ENCODE measurements around the gene KRTAP20-1. TPM values are rescaled to one million over a fixed set of nuclear protein-coding genes. Genes with fewer than 3 reads are reported as not detected.

Gene KRTAP20-1
- total RNA-seq, 1 donor from 2014 or later, result not detected

- no peaks in the 10 kb centered on the region for H3K27me3 Mint-ChIP-seq
- H3K4me3 Mint-ChIP-seq, result no peak within 1 kb of the TSS
- H3K27ac Mint-ChIP-seq, result no peak within 1 kb of the TSS
- H3K9me3 Mint-ChIP-seq, result no peaks in the 10 kb centered on the region
- no peaks in the 10 kb centered on the region for H3K4me1 Mint-ChIP-seq (ENCODE audit: unreplicated experiment)
- no peak for TF ChIP-seq CTCF (conservative IDR thresholded peaks at IDR 0.05)
- no peak for DNase-seq (ENCODE audit: extremely low spot score, unreplicated experiment)
- no peaks in the 10 kb centered on the region for H3K36me3 Mint-ChIP-seq
Observed at GRCh38 chr21:30590297-30590696, 25.9 kb upstream of the KRTAP20-1 start, which contains the start of gene KRTAP22-2. Gene KRTAP22-2 (minus strand): TSS chr21:30590397.

- no peak for TF ChIP-seq CTCF (conservative IDR thresholded peaks at IDR 0.05)
- DNase-seq (ENCODE audit: extremely low spot score, unreplicated experiment), result no peak
- Mint-ChIP-seq H3K4me3 (no peak within 1 kb of the TSS), H3K27me3 (no peaks in the 10 kb centered on the region), H3K27ac (no peak within 1 kb of the TSS), H3K4me1 (ENCODE audit: unreplicated experiment) (no peaks in the 10 kb centered on the region), H3K36me3 (no peaks in the 10 kb centered on the region), H3K9me3 (no peaks in the 10 kb centered on the region)
Observed at GRCh38 chr21:30592140-30592539, 24.1 kb upstream of the KRTAP20-1 start, which contains the start of gene KRTAP6-3. Gene KRTAP6-3 (plus strand): TSS chr21:30592440. CDS start chr21:30592446, 6 bp downstream.

GRCh38 chr21:30598802-30599201 lies 17.4 kb upstream of the KRTAP20-1 start, which contains the start of gene KRTAP6-2:
Gene KRTAP6-2 (minus strand): TSS chr21:30598902. CDS start chr21:30598874, 28 bp downstream.
- no peaks in the 10 kb centered on the region for H3K36me3 Mint-ChIP-seq
- TF ChIP-seq CTCF (conservative IDR thresholded peaks at IDR 0.05), result no peak
- H3K27me3 Mint-ChIP-seq, result no peaks in the 10 kb centered on the region
- no peak within 1 kb of the TSS for H3K27ac Mint-ChIP-seq
- H3K9me3 Mint-ChIP-seq, result peaks cover 5% of the 10 kb centered on the region
- H3K4me3 Mint-ChIP-seq, result no peak within 1 kb of the TSS
- no peaks in the 10 kb centered on the region for H3K4me1 Mint-ChIP-seq (ENCODE audit: unreplicated experiment)
- no peak for DNase-seq (ENCODE audit: extremely low spot score, unreplicated experiment)

GRCh38 chr21:30600787-30601186 lies 15.4 kb upstream of the KRTAP20-1 start, which contains the start of gene KRTAP22-1:
Gene KRTAP22-1 (plus strand): TSS chr21:30601087.
- no peaks in the 10 kb centered on the region for H3K36me3 Mint-ChIP-seq
- H3K9me3 Mint-ChIP-seq, result peaks cover 5% of the 10 kb centered on the region
- H3K4me1 Mint-ChIP-seq (ENCODE audit: unreplicated experiment), result no peaks in the 10 kb centered on the region
- no peak within 1 kb of the TSS for H3K27ac Mint-ChIP-seq
- H3K27me3 Mint-ChIP-seq, result no peaks in the 10 kb centered on the region
- TF ChIP-seq CTCF (conservative IDR thresholded peaks at IDR 0.05), result no peak
- no peak for DNase-seq (ENCODE audit: extremely low spot score, unreplicated experiment)
- no peak within 1 kb of the TSS for H3K4me3 Mint-ChIP-seq

- H3K36me3 Mint-ChIP-seq, result no peaks in the 10 kb centered on the region
- peaks cover 5% of the 10 kb centered on the region for H3K9me3 Mint-ChIP-seq
- H3K4me3 Mint-ChIP-seq, result no peak overlapping the region
- no peak for TF ChIP-seq CTCF (conservative IDR thresholded peaks at IDR 0.05)
- DNase-seq (ENCODE audit: extremely low spot score, unreplicated experiment), result no peak
- H3K27me3 Mint-ChIP-seq, result no peaks in the 10 kb centered on the region
- H3K4me1 Mint-ChIP-seq (ENCODE audit: unreplicated experiment), result no peaks in the 10 kb centered on the region
- H3K27ac Mint-ChIP-seq, result no peak overlapping the region
Observed at GRCh38 chr21:30605968-30606367, 10.3 kb upstream of the KRTAP20-1 start.

GRCh38 chr21:30612132-30612531 lies 4.1 kb upstream of the KRTAP20-1 start:
- H3K4me1 Mint-ChIP-seq (ENCODE audit: unreplicated experiment), result no peaks in the 10 kb centered on the region
- H3K4me3 Mint-ChIP-seq, result no peak overlapping the region
- DNase-seq (ENCODE audit: extremely low spot score, unreplicated experiment), result no peak
- H3K36me3 Mint-ChIP-seq, result no peaks in the 10 kb centered on the region
- no peak overlapping the region for H3K27ac Mint-ChIP-seq
- no peaks in the 10 kb centered on the region for H3K9me3 Mint-ChIP-seq
- no peak for TF ChIP-seq CTCF (conservative IDR thresholded peaks at IDR 0.05)
- no peaks in the 10 kb centered on the region for H3K27me3 Mint-ChIP-seq

All from type B pancreatic cell (in vitro differentiated cells).